ENCODE measurements around the gene MNAT1.

- no peak for TF ChIP-seq RAD21 (conservative IDR thresholded peaks at IDR 0.05 in 1 of 2, IDR thresholded peaks at IDR 0.05 in 1 of 2)
- TF ChIP-seq CTCF (IDR thresholded peaks at IDR 0.05) = no peak
- no peak for TF ChIP-seq HMGXB4 (CRISPR knock-in tag; IDR thresholded peaks at IDR 0.05; ENCODE audit: borderline replicate concordance)
- no peak for TF ChIP-seq CBX8 (IDR thresholded peaks at IDR 0.05)
- TF ChIP-seq POLR2A (IDR thresholded peaks at IDR 0.05; ENCODE audit: low read length) = no peak
- no peak for TF ChIP-seq CHD2 (IDR thresholded peaks at IDR 0.05; ENCODE audit: low read length, partially characterized antibody)
Measured at GRCh38 chr14:60736494-60736893, 1.9 kb downstream of the MNAT1 start.

All from A549 (cell line).